Adrenal gland (tissue), 5 donors: ENCODE results near the gene PRKCB.

Source experiments
- POLR2A ChIP-seq, 2 donors: fragments of 450-650 bp; IDR thresholded peaks; one replicate each; pipeline ENCODE4 v1.6.1; 2017; ENCODE audit warnings: antibody characterized with exemption in 2 of 2, mild to moderate bottlenecking in 2 of 2, moderate library complexity in 1 of 2
- TF ChIP-seq, protein P1 (sequence below), 6 experiments: fragments of 450-650 bp in 4 of 6; fragments of 200-600 bp in 2 of 6; sonication (generic) in 1 of 6; IDR thresholded peaks; 1 replicate in 5 of 6; 2 replicates in 1 of 6; pipeline versions ENCODE4 v1.5.1 to v1.8.0; 2016 to 2021; ENCODE audit warnings: antibody characterized with exemption in 6 of 6, mild to moderate bottlenecking in 2 of 6, moderate library complexity in 1 of 6
- donor health status: DM: no; HTN: no; CAD: no.

DNA sequence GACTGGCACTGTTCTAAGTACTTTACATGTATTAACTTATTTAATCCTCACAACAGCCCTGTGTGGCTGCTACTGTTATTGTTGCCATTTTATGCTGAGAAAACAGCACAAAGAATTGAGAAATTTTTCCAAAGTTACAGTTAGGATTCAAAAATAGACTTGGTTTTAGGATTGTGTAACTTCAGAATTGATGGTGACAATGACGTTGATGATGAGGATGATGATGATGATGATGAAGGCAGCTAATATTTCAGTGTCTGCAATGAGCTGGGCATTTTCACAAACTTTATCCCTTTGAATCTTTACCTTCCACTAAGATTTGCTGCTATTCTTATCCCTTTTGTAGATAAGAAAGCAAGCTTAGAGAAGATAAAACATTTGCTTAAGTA, 22.1 kb downstream of the PRKCB start:
- TF ChIP-seq, protein P1, sequence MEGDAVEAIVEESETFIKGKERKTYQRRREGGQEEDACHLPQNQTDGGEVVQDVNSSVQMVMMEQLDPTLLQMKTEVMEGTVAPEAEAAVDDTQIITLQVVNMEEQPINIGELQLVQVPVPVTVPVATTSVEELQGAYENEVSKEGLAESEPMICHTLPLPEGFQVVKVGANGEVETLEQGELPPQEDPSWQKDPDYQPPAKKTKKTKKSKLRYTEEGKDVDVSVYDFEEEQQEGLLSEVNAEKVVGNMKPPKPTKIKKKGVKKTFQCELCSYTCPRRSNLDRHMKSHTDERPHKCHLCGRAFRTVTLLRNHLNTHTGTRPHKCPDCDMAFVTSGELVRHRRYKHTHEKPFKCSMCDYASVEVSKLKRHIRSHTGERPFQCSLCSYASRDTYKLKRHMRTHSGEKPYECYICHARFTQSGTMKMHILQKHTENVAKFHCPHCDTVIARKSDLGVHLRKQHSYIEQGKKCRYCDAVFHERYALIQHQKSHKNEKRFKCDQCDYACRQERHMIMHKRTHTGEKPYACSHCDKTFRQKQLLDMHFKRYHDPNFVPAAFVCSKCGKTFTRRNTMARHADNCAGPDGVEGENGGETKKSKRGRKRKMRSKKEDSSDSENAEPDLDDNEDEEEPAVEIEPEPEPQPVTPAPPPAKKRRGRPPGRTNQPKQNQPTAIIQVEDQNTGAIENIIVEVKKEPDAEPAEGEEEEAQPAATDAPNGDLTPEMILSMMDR (IDR thresholded peaks at IDR 0.05) = no peak
- no peak for TF ChIP-seq POLR2A (IDR thresholded peaks at IDR 0.05)
